HEK293 (cell line): Measurements from ENCODE around the gene PITPNC1.
A peak's percentile ranks its signal among the peaks of the same experiment; 100 is the strongest.

Experiments used
- CTCF ChIP-seq: fragments of 450-650 bp; formaldehyde crosslinking; IDR thresholded peaks from 2 replicates; pipeline ENCODE4 v1.5.1; 2016; ENCODE audit warnings: missing biosample characterization, missing genetic modification characterization
- GFI1B ChIP-seq: fragments of 450-650 bp; formaldehyde crosslinking; IDR thresholded peaks from 2 replicates; pipeline ENCODE4 v1.5.1; 2016; ENCODE audit warnings: missing biosample characterization, missing genetic modification characterization
- GLIS1 ChIP-seq: fragments of 450-650 bp; formaldehyde crosslinking; IDR thresholded peaks from 2 replicates; pipeline ENCODE4 v1.5.1; 2016; ENCODE audit warnings: missing biosample characterization, missing genetic modification characterization
- KLF1 ChIP-seq: fragments of 450-650 bp; formaldehyde crosslinking; IDR thresholded peaks from 2 replicates; pipeline ENCODE4 v1.5.1; 2016; ENCODE audit warnings: missing biosample characterization, missing genetic modification characterization
- KLF8 ChIP-seq: fragments of 450-650 bp; formaldehyde crosslinking; IDR thresholded peaks from 2 replicates; pipeline ENCODE4 v1.5.1; 2016; ENCODE audit warnings: missing biosample characterization, missing genetic modification characterization
- MYNN ChIP-seq: fragments of 450-650 bp; formaldehyde crosslinking; IDR thresholded peaks from 2 replicates; pipeline ENCODE4 v1.5.1; 2016; ENCODE audit warnings: missing biosample characterization, missing genetic modification characterization, borderline replicate concordance
- SP2 ChIP-seq: fragments of 450-650 bp; formaldehyde crosslinking; IDR thresholded peaks from 2 replicates; pipeline ENCODE4 v1.5.1; 2016; ENCODE audit warnings: missing biosample characterization, missing genetic modification characterization
- TCF7L2 ChIP-seq: IDR thresholded peaks from 2 replicates; pipeline ENCODE4 v1.6.1; 2011; ENCODE audit warnings: low read depth, mild to moderate bottlenecking, inconsistent platforms, low read length, moderate library complexity, borderline replicate concordance
- WT1 ChIP-seq: fragments of 450-650 bp; formaldehyde crosslinking; IDR thresholded peaks from 2 replicates; pipeline ENCODE4 v1.5.1; 2016; ENCODE audit warnings: missing biosample characterization, missing genetic modification characterization
- ZBTB1 ChIP-seq: fragments of 450-650 bp; formaldehyde crosslinking; IDR thresholded peaks from 2 replicates; pipeline ENCODE4 v1.5.1; 2016; ENCODE audit warnings: missing biosample characterization, missing genetic modification characterization
- ZBTB17 ChIP-seq: fragments of 450-650 bp; formaldehyde crosslinking; IDR thresholded peaks from 2 replicates; pipeline ENCODE4 v1.5.1; 2016; ENCODE audit warnings: missing biosample characterization, missing genetic modification characterization
- ZBTB21 ChIP-seq: fragments of 450-650 bp; formaldehyde crosslinking; IDR thresholded peaks from 2 replicates; pipeline ENCODE4 v1.5.1; 2017; ENCODE audit warnings: missing biosample characterization, missing genetic modification characterization
- ZNF239 ChIP-seq: fragments of 450-650 bp; formaldehyde crosslinking; IDR thresholded peaks from 2 replicates; pipeline ENCODE4 v1.5.1; 2016; ENCODE audit warnings: missing biosample characterization, missing genetic modification characterization
- ZNF274 ChIP-seq, 2 experiments: fragments of 200-500 bp in 1 of 2; fragments of 450-650 bp in 1 of 2; sonication (Bioruptor generic) in 1 of 2; formaldehyde crosslinking in 1 of 2; IDR thresholded peaks; 2 replicates each; pipeline versions ENCODE4 v1.5.1 to v1.6.1; 2014 to 2016; ENCODE audit warnings: borderline replicate concordance in 1 of 2, inconsistent platforms in 1 of 2, low read length in 1 of 2, missing biosample characterization in 1 of 2, missing genetic modification characterization in 1 of 2
- ZNF280C ChIP-seq: fragments of 450-650 bp; formaldehyde crosslinking; IDR thresholded peaks from 2 replicates; pipeline ENCODE4 v1.5.1; 2016; ENCODE audit warnings: missing biosample characterization, missing genetic modification characterization
- ZNF311 ChIP-seq: fragments of 450-650 bp; formaldehyde crosslinking; IDR thresholded peaks from 2 replicates; pipeline ENCODE4 v1.5.1; 2017; ENCODE audit warnings: missing biosample characterization, missing genetic modification characterization, borderline replicate concordance
- ZNF354C ChIP-seq: fragments of 450-650 bp; formaldehyde crosslinking; IDR thresholded peaks from 2 replicates; pipeline ENCODE4 v1.5.1; 2016; ENCODE audit warnings: missing biosample characterization, missing genetic modification characterization, low read depth, borderline replicate concordance
- ZNF362 ChIP-seq: fragments of 450-650 bp; formaldehyde crosslinking; IDR thresholded peaks from 2 replicates; pipeline ENCODE4 v1.5.1; 2016; ENCODE audit warnings: missing biosample characterization, missing genetic modification characterization
- ZNF37A ChIP-seq: fragments of 450-650 bp; IDR thresholded peaks from 2 replicates; pipeline ENCODE4 v1.5.1; 2018; ENCODE audit warnings: missing biosample characterization, missing genetic modification characterization
- ZNF449 ChIP-seq: fragments of 450-650 bp; formaldehyde crosslinking; IDR thresholded peaks from 2 replicates; pipeline ENCODE4 v1.5.1; 2017; ENCODE audit warnings: missing biosample characterization, mild to moderate bottlenecking, missing genetic modification characterization, moderate library complexity
- ZNF510 ChIP-seq: fragments of 450-650 bp; formaldehyde crosslinking; IDR thresholded peaks from 2 replicates; pipeline ENCODE4 v1.5.1; 2018; ENCODE audit warnings: mild to moderate bottlenecking, missing genetic modification characterization, missing biosample characterization; ENCODE audit not compliant: insufficient replicate concordance
- ZNF518A ChIP-seq: fragments of 450-650 bp; formaldehyde crosslinking; conservative IDR thresholded peaks from 2 replicates; pipeline ENCODE4 v1.5.1; 2016; ENCODE audit warnings: low read depth, missing biosample characterization, missing genetic modification characterization
- ZNF555 ChIP-seq: fragments of 450-650 bp; formaldehyde crosslinking; conservative IDR thresholded peaks from 2 replicates; pipeline ENCODE4 v1.5.1; 2017; ENCODE audit warnings: missing biosample characterization, mild to moderate bottlenecking, missing genetic modification characterization, inconsistent platforms
- ZNF626 ChIP-seq: fragments of 450-650 bp; sonication (Bioruptor Pico); formaldehyde crosslinking; IDR thresholded peaks from 2 replicates; pipeline ENCODE4 v1.5.1; 2018; ENCODE audit warnings: missing biosample characterization, missing genetic modification characterization, inconsistent platforms
- ZNF660 ChIP-seq: fragments of 450-650 bp; IDR thresholded peaks from 2 replicates; pipeline ENCODE4 v1.5.1; 2018; ENCODE audit warnings: missing biosample characterization, mild to moderate bottlenecking, missing genetic modification characterization
- ZNF677 ChIP-seq: fragments of 450-650 bp; IDR thresholded peaks from 2 replicates; pipeline ENCODE4 v1.5.0; 2018; ENCODE audit warnings: missing biosample characterization, mild to moderate bottlenecking, missing genetic modification characterization, moderate library complexity
- ZNF837 ChIP-seq: fragments of 450-650 bp; formaldehyde crosslinking; IDR thresholded peaks from 2 replicates; pipeline ENCODE4 v1.5.1; 2016; ENCODE audit warnings: missing biosample characterization, missing genetic modification characterization

Gene PITPNC1

GRCh38 chr17:67376737-67377487 is at the start of gene PITPNC1 (continued):
- TF ChIP-seq ZBTB21 (tag by site-specific recombination) = no peak
- peak; percentile 58; the same call in 1 of the 2 replicates for TF ChIP-seq CTCF (tag by site-specific recombination)
- TF ChIP-seq ZNF280C (tag by site-specific recombination) = no peak
- no peak for TF ChIP-seq TCF7L2
- no peak for TF ChIP-seq GFI1B (tag by site-specific recombination)
- TF ChIP-seq ZNF362 (tag by site-specific recombination) = no peak
- no peak for TF ChIP-seq ZNF837
- TF ChIP-seq GLIS1 (tag by site-specific recombination) = no peak
- TF ChIP-seq ZNF660 (tag by site-specific recombination) = peak; percentile 84
- TF ChIP-seq ZBTB17 (tag by site-specific recombination) = peak; percentile 90
- no peak for TF ChIP-seq ZNF555
- TF ChIP-seq ZBTB1 (tag by site-specific recombination) = no peak
- TF ChIP-seq ZNF510 = no peak
- TF ChIP-seq ZNF274 (IDR thresholded peaks at IDR 0.05; ENCODE audit: low read length) = no peak
- no peak for TF ChIP-seq ZNF274 (tag by site-specific recombination; IDR thresholded peaks at IDR 0.05; ENCODE audit: borderline replicate concordance)
- 0 out of 2 replicates have a peak, but pooled peaks have one; percentile 22 for TF ChIP-seq KLF8 (tag by site-specific recombination)
- TF ChIP-seq KLF1 (tag by site-specific recombination) = no peak
- TF ChIP-seq MYNN = no peak
- no peak for TF ChIP-seq WT1
- TF ChIP-seq ZNF311 (tag by site-specific recombination) = no peak
- TF ChIP-seq ZNF449 (tag by site-specific recombination) = peak; percentile 27
- TF ChIP-seq ZNF677 (tag by site-specific recombination) = no peak
- TF ChIP-seq SP2 (tag by site-specific recombination) = peak; percentile 56
- no peak for TF ChIP-seq ZNF518A (tag by site-specific recombination)
- no peak for TF ChIP-seq ZNF37A (tag by site-specific recombination)
- no peak for TF ChIP-seq ZNF239 (tag by site-specific recombination)
- TF ChIP-seq ZNF626 = no peak
- TF ChIP-seq ZNF354C (tag by site-specific recombination) = no peak
